NCI-H524 (cell line): ENCODE results near the gene SLC5A5.
"Not testable (repeated sequence)": the region's sequence is repeated elsewhere in the genome, so short reads cannot be mapped to it uniquely, and the experiment has no call there.

Source experiments
- DNase-seq, 2 experiments: peaks; one replicate each; lab custom pipeline; 2025; lab: John Stamatoyannopoulos, UW

SLC5A5 gene

DNA sequence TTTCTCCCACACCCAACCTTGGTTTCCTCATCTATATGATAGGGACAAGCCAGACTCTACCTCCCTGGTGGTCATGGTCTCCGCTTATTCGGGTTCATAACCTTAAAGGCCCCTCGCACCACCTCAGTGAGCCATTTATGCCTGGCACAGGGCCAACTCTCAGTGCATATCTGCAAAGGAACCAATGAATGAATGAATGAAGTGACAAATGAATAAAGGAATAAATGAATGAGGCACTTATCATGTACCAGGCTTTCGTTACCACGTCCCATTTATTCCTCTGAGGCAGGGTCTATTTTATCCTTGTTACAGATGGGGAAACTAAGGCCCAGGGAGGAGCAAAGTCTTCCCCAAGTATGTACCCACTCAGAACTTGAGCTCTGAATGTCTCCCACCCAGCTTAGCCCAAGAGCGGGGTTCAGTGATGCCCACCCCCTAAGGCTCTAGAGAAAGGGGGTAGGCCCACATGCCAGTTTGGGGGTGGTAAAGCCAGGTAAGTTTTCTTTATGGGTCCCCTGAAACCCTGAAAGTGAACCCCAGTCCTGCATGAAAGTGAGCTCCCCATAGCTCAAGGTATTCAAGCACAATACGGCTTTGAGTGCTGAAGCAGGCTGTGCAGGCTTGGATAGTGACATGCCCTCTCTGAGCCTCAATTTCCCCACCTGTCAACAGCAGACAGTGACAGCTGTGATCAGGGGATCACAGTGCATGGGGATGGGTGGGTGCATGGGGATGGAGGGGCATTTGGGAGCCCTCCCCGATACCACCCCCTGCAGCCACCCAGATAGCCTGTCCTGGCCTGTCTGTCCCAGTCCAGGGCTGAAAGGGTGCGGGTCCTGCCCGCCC lies 490 bp upstream of the SLC5A5 start:
- no peak for DNase-seq

- DNase-seq, result no peak
Measured at GRCh38 chr19:17872251-17873001, 681 bp downstream of the SLC5A5 start.

DNA sequence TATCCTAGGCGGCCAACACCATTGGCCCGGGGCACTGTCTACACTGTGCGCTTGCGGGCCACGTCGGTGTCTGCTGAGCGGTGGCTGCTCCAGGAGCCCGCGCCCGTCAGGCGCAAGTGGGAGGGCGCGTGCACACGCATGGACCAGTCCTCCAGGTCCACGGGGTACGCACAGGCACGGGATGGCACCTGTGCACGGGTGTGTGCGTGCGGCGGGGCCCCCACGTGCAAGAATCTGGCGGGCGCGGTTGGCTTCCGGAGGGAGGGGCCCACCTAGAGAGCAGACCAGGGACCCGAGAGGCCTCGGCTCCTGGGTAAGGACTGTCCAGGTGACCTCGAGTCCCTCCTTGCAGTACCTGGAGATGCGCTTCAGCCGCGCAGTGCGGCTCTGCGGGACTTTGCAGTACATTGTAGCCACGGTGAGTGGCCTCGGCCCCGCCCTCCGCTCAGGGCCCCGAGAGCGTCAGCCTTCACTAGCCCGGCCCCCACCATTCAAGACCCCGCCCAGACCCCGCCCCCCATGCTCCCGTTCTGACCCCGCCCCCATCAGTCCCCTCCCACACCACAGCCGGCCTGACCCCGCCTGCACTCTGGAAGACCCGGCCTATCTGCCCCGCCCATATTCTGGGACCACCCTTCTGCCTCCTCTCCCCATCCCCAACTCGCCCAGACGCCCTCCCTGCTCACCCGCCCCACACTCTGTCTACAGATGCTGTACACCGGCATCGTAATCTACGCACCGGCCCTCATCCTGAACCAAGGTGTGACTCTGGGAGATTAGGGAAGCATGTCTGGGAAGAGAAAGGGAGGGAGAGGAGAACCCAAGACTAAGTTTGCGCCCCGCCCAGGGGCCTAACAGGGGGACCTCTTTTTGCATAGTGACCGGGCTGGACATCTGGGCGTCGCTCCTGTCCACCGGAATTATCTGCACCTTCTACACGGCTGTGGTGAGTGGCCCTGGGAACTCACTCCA lies 2.3 kb downstream of the SLC5A5 start:
- DNase-seq, result peak; percentile 24 to 69

DNA sequence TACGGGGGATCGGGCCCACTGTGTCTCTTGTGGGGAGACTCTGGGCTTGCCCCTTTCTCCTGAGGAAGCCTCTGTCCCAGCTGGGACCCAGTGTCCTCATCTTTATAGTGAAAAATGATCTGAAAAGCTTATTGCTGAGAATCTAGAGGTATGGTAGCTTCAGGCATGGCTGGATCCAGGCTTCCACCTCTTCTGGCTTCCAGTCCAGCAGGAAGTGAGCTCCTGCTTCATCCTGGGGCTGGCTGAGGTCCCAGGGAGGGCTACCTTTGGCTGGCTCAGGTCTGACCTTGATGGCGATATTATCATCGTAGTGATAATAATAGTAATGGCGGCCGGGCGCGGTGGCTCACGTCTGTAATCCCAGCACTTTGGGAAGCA lies 3.0 kb downstream of the SLC5A5 start:
- DNase-seq, result no peak

DNA sequence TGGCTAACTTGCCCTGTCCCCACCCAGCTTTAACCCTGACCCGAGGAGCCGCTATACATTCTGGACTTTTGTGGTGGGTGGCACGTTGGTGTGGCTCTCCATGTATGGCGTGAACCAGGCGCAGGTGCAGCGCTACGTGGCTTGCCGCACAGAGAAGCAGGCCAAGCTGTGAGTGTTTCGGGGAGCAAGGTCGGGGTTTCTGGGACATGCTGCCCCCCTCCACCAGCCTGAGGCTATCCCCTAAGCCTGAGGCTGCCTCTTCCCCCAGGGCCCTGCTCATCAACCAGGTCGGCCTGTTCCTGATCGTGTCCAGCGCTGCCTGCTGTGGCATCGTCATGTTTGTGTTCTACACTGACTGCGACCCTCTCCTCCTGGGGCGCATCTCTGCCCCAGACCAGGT lies 6.0 kb downstream of the SLC5A5 start:
- no peak for DNase-seq

GRCh38 chr19:17879466-17879865 lies 7.7 kb downstream of the SLC5A5 start:
- no peak for DNase-seq

GRCh38 chr19:17881701-17882100 lies 10.0 kb downstream of the SLC5A5 start:
- peak; percentile 68 to 87 for DNase-seq

DNA sequence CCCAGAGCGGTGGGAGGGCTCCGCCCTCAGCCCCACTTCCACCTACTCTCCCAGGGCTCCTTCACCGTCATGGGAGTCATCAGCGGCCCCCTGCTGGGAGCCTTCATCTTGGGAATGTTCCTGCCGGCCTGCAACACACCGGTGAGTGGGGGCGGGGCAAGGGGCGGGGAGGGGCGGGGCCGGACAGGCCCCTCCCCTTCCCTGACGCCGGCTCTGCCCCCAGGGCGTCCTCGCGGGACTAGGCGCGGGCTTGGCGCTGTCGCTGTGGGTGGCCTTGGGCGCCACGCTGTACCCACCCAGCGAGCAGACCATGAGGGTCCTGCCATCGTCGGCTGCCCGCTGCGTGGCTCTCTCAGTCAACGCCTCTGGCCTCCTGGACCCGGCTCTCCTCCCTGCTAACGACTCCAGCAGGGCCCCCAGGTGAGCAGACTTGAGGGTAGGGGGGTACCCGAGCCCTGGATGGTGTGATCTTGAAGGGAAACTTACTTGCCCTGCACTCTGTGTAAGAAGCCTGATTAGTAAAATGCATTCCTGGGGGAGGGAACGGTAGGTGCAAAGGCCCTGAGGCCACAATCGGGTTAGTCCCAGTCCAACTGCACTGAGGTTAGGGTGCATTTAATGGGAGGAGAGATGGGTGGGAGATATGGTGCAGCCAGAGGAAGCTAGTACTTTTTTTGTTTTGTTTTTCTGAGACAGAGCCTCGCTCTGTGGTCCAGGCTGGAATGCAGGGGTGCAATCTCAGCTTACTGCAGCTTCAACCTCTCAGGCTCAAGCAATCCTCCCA lies 12.1 kb downstream of the SLC5A5 start:
- no peak for DNase-seq

DNA sequence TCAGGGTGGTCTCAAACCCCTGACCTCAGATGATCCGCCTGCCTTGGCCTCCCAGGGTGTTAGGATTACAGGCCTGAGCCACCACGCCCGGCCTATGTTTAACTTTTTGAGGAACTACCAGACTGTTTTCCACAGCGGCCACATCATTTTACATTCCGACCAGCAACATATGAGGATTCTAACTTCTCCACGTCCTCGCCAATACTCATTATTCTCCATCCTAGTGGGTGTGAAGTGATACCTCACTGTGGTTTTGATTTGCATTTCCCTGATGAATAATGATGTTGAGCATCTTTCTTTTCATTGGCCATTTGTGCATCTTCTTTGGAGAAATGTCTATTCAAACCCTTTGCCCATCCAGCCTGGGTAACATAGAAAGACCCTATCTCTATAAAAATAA lies 14.8 kb downstream of the SLC5A5 start:
- no peak for DNase-seq

GRCh38 chr19:17887221-17887620 lies 15.5 kb downstream of the SLC5A5 start:
- not testable (repeated sequence) for DNase-seq

DNA sequence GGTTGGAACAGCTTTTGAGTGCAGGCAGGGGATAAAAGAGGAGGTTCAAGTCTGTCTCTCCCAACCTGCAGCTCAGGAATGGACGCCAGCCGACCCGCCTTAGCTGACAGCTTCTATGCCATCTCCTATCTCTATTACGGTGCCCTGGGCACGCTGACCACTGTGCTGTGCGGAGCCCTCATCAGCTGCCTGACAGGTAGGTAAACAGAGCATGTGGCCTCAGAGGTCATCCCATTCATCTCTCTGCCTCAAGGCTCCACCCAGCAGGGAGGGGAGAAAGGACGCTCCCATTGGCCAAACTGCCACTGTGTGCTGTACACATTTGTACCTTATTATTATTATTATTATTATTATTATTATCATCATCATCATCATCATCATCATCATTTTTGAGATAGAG lies 16.5 kb downstream of the SLC5A5 start:
- no peak for DNase-seq

DNA sequence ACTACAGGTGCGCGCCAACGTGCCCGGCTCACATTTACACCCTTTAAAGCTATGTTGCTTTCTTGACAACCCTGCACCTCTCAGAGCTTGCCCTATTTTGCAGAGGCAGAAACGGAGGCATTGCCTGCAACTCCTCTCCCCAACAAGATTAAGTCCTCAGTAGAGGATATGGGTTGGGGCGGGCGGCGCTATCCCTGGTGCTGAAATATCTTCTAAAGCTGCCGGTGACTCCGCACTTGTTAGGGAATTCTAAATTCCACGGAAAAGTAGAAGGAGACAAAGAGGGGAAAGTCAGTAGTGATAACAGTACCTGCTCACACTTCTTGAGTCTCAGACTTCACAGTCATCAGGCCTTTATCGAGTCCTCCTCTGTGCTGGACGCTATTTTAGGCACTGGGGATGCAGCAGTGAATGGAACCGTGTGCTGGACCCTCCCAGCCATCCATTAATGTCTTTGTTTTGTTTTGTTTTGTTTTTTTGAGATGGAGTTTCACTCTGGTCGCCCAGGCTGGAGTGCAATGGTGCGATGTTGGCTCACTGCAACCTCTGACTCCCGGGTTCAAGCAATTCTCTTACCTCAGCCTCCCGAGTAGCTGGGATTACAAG lies 18.0 kb downstream of the SLC5A5 start:
- DNase-seq, result no peak

DNA sequence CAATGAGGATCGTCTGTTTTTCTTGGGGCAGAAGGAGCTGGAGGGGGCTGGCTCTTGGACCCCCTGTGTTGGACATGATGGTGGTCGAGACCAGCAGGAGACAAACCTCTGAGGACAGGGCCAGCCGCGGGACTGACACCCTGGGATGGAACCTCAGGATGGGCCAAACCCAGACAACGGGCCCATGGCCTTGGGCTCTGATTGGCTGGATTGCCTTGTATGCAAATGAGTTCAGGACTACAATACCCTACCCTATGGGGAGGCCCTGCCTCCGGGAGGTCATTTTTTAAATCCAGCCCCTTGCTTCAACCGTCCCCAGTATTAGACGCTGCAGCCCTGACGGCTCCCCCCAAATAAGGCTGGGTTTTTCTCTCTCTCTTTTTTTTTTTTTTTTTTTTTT lies 22.0 kb downstream of the SLC5A5 start:
- DNase-seq, result no peak

GRCh38 chr19:17902701-17903100 lies 31.0 kb downstream of the SLC5A5 start:
- DNase-seq, result peak; percentile 79 to 90

GRCh38 chr19:17908244-17908643 lies 36.5 kb downstream of the SLC5A5 start:
- DNase-seq, result no peak

- no peak for DNase-seq
Measured at GRCh38 chr19:17909003-17909732, 37.4 kb downstream of the SLC5A5 start.

- DNase-seq, result no peak
Measured at GRCh38 chr19:17910791-17911360, 39.1 kb downstream of the SLC5A5 start.

DNA sequence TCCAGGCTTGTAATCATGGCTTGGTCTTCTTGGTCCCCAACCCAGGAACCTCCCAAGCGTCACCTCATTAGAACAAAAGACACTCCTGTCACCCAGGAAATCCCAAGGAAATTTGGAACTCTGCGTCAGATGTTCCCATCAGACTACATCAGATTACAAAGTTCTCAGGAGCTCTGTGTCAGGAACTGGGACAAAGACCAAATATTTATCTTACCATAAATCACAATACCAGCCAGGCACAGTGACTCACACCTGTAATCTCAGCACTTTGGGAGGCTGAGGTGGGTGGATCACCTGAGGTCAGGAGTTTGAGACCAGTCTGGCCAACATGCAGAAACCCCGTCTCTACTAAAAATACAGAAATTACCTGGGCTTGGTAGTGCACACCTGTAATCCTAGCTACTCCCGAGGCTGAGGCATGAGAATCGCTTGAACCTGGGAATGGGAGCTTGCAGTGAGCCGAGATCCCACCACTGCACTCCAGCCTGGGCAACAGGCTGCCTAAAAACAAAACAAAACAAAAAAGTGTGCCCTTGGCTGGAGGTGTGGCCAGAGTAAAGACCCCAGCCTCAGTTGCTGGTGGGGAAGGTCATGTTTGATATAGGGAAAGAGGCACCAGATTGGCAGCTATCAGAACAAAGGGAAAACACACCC lies 44.3 kb downstream of the SLC5A5 start:
- no peak for DNase-seq

DNA sequence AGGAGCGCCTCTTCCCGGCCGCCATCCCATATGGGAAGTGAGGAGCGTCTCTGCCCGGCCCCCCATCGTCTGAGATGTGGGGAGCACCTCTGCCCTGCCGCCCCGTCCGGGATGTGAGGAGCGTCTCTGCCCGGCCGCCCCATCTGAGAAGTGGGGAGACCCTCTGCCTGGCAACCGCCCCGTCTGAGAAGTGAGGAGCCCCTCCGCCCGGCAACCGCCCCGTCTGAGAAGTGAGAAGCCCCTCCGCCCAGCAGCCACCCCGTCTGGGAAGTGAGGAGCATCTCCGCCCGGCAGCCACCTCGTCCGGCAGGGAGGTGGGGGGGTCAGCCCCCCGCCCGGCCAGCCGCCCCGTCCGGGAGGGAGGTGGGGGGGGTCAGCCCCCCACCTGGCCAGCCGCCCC lies 46.4 kb downstream of the SLC5A5 start:
- DNase-seq, result not testable (repeated sequence)
